ENCODE measurements around the gene LHPP.

The LHPP gene

GRCh38 chr10:124508070-124508667, 46.5 kb downstream of the LHPP start:
- Histone ChIP-seq H3K36me3 (replicated peaks) (no peaks in the 10 kb centered on the region), H3K27me3 (ENCODE audit: low read depth) (no peaks in the 10 kb centered on the region), H3K4me1 (no peaks in the 10 kb centered on the region), H3K4me3 (no peak overlapping the region), H3K9me3 (no peaks in the 10 kb centered on the region)
- in situ Hi-C loops (cut with MboI; ENCODE audit: low sequenced_read_pairs) = no loop called here
- DNase-seq (ENCODE audit: low spot score in 2 of 2) = no peak

GRCh38 chr10:124508907-124509454, 47.4 kb downstream of the LHPP start:
- no peak for DNase-seq (ENCODE audit: low spot score in 2 of 2)
- H3K9me3 ChIP-seq = no peaks in the 10 kb centered on the region
- no peaks in the 10 kb centered on the region for H3K4me1 ChIP-seq
- H3K36me3 ChIP-seq (replicated peaks) = no peaks in the 10 kb centered on the region
- H3K4me3 ChIP-seq = no peak overlapping the region
- in situ Hi-C loops (cut with MboI; ENCODE audit: low sequenced_read_pairs) = no loop called here
- no peaks in the 10 kb centered on the region for H3K27me3 ChIP-seq (ENCODE audit: low read depth)

GRCh38 chr10:124509880-124510632, 48.4 kb downstream of the LHPP start:
- H3K27me3 ChIP-seq (ENCODE audit: low read depth) = no peaks in the 10 kb centered on the region
- no peaks in the 10 kb centered on the region for H3K36me3 ChIP-seq (replicated peaks)
- no peaks in the 10 kb centered on the region for H3K4me1 ChIP-seq
- no peak for DNase-seq (ENCODE audit: low spot score in 2 of 2)
- H3K9me3 ChIP-seq = no peaks in the 10 kb centered on the region
- no peak overlapping the region for H3K4me3 ChIP-seq
- in situ Hi-C loops (cut with MboI; ENCODE audit: low sequenced_read_pairs) = no loop called here

GRCh38 chr10:124510759-124511158, 49.1 kb downstream of the LHPP start:
- Histone ChIP-seq H3K9me3 (no peaks in the 10 kb centered on the region), H3K4me3 (no peak overlapping the region), H3K4me1 (no peaks in the 10 kb centered on the region), H3K27me3 (ENCODE audit: low read depth) (no peaks in the 10 kb centered on the region), H3K36me3 (replicated peaks) (no peaks in the 10 kb centered on the region)
- in situ Hi-C loops (cut with MboI; ENCODE audit: low sequenced_read_pairs) = no loop called here
- no peak for DNase-seq (ENCODE audit: low spot score in 2 of 2)

DNA sequence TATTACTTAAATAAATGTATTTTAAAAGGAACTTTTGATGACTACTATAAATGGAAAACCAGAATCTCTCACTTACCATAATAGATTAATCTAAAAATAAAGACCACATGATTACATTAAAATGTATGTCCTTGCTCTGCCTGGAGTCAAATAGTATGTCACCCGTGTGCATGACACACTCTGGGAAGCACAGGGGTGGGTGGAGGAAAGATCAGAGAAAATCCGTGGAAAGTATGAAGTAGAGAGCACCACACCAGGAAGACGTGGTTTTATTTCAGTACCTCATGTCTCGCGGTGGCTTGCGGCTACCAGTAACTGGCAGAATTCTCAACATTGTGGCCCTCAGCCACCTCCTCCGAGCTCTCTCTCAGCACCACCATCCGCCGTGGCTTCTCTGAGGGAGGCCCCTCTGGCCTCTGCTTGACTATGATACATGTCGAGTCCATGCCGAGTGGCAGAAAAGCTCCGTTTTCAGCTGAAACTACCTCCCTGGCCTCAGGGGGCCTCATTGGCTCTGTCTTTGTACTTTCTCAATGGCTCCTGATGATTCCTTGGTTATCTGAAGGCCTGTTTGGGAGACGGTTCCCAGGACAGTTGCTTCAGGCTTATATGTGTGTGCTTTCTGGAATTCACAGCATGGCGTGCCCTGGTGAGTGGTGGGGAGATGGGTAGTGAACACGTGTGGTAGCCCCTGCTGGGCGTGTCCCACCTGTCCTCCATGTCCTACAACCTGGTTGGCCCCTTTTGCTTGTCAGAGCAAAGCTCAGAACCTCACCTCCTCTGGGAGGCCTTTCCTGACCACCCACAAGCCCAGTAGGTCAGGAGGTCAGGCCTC, 49.8 kb downstream of the LHPP start:
- DNase-seq (ENCODE audit: low spot score in 2 of 2) = no peak
- Histone ChIP-seq H3K4me3 (no peak overlapping the region), H3K27me3 (ENCODE audit: low read depth) (no peaks in the 10 kb centered on the region), H3K36me3 (replicated peaks) (no peaks in the 10 kb centered on the region), H3K4me1 (no peaks in the 10 kb centered on the region), H3K9me3 (no peaks in the 10 kb centered on the region)
- in situ Hi-C loops (cut with MboI; ENCODE audit: low sequenced_read_pairs) = no loop called here

- Histone ChIP-seq H3K4me3 (no peak overlapping the region), H3K4me1 (no peaks in the 10 kb centered on the region), H3K9me3 (no peaks in the 10 kb centered on the region), H3K36me3 (replicated peaks) (no peaks in the 10 kb centered on the region), H3K27me3 (ENCODE audit: low read depth) (no peaks in the 10 kb centered on the region)
- DNase-seq (ENCODE audit: low spot score in 2 of 2) = no peak
- in situ Hi-C loops (cut with MboI; ENCODE audit: low sequenced_read_pairs) = no loop called here
These were observed 50.4 kb downstream of the LHPP start for GRCh38 chr10:124512040-124512428.

DNA sequence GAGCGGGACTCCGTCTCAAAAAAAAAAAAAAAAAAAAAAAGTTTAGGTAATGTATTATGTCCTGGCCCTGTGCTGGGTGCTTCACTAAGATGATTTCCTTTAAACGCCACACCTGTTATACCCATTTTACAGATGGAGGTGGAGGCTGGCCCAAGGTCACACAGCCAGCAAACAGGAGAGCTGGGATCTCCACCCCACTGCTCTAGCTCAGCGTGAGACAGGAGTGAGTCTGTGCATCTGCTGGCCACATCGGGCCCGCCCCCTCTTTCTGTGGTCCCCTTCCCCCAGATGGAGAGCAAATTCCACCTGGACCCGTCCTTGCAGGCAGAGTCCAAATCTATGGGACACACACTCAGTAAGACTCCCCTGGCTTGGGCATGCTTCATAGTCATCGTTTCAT, 51.0 kb downstream of the LHPP start:
- H3K27me3 ChIP-seq (ENCODE audit: low read depth) = no peaks in the 10 kb centered on the region
- H3K4me1 ChIP-seq = no peaks in the 10 kb centered on the region
- no peaks in the 10 kb centered on the region for H3K36me3 ChIP-seq (replicated peaks)
- no peak for DNase-seq (ENCODE audit: low spot score in 2 of 2)
- H3K4me3 ChIP-seq = no peak overlapping the region
- in situ Hi-C loops (cut with MboI; ENCODE audit: low sequenced_read_pairs) = no loop called here
- no peaks in the 10 kb centered on the region for H3K9me3 ChIP-seq

GRCh38 chr10:124515244-124515970, 53.8 kb downstream of the LHPP start:
- DNase-seq (ENCODE audit: low spot score in 2 of 2) = no peak
- H3K36me3 ChIP-seq (replicated peaks) = no peaks in the 10 kb centered on the region
- H3K4me3 ChIP-seq = no peak overlapping the region
- in situ Hi-C loops (cut with MboI; ENCODE audit: low sequenced_read_pairs) = no loop called here
- no peaks in the 10 kb centered on the region for H3K9me3 ChIP-seq
- no peaks in the 10 kb centered on the region for H3K27me3 ChIP-seq (ENCODE audit: low read depth)
- no peaks in the 10 kb centered on the region for H3K4me1 ChIP-seq

DNA sequence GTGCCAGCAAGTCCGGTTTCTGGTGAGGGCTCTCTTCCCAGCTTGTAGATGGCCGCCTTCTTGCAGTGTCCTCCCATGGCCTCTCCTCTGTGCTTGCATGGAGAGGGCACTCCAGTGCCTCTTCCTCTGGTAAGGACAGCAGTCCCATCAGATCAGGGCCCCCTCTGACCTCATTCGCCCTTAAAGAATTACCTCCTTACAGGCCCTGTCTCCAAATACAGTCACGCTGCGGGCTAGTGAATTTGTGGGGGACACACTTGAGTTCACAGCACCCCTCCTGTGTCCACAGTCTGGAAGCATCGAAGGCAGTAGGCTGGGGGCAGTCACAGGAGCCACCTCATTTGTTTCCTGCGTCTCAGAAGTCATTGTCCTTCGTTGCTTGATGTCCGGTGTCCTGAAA, 54.6 kb downstream of the LHPP start:
- no peaks in the 10 kb centered on the region for H3K4me1 ChIP-seq
- H3K36me3 ChIP-seq (replicated peaks) = no peaks in the 10 kb centered on the region
- in situ Hi-C loops (cut with MboI; ENCODE audit: low sequenced_read_pairs) = no loop called here
- H3K4me3 ChIP-seq = no peak overlapping the region
- no peak for DNase-seq (ENCODE audit: low spot score in 2 of 2)
- no peaks in the 10 kb centered on the region for H3K27me3 ChIP-seq (ENCODE audit: low read depth)
- H3K9me3 ChIP-seq = no peaks in the 10 kb centered on the region

DNA sequence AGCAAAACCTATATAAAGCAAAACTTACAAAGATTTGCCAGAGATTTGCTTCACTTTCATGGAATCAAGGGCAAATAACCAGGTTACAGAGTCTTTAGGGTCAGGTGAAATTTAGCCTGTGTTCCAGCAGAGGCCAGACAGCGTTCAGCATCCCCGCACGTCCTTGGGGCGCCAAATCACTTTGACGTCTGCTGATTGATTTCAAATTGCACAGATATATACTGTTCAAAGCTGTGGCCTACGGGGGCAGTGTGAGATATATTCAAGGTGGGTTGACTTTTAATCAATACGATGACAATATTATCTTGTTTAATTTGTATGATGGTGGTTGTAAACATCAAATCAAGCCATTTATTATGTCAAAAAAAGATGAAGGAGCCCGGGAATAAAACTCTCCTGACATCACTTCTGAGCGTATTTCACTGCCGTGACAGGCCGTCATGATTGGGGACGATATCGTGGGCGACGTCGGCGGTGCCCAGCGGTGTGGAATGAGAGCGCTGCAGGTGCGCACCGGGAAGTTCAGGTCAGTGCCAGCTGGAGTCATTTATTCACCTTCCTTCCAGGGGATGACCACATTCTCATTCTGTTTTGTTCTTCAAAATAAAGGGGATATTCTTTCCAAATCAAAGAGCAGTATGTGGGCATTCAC, 55.2 kb downstream of the LHPP start:
- no peaks in the 10 kb centered on the region for H3K36me3 ChIP-seq (replicated peaks)
- no peaks in the 10 kb centered on the region for H3K9me3 ChIP-seq
- DNase-seq (ENCODE audit: low spot score in 2 of 2) = no peak
- no peak overlapping the region for H3K4me3 ChIP-seq
- H3K27me3 ChIP-seq (ENCODE audit: low read depth) = no peaks in the 10 kb centered on the region
- H3K4me1 ChIP-seq = no peaks in the 10 kb centered on the region
- in situ Hi-C loops (cut with MboI; ENCODE audit: low sequenced_read_pairs) = no loop called here

DNA sequence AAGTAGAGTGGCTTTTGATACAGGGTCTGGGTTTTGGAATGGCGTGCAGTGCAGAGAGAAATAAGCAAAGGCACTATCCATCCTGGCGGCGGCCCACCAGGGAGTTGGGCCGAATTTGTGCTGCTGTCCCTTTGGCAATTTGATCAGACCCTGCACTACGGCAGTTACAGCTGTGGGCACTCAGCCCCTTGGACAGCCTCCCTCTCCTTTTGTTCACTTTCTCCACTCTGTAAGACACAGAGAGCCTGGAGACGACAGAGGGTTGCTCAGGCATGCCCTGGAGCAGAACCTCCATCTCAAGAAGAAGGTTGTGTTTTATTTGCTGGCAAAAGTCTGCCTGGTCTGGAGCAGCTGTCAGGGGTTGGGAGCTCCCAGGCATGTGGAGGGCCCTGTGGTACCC, 55.8 kb downstream of the LHPP start:
- no peak for DNase-seq (ENCODE audit: low spot score in 2 of 2)
- Histone ChIP-seq H3K9me3 (no peaks in the 10 kb centered on the region), H3K36me3 (replicated peaks) (no peaks in the 10 kb centered on the region), H3K4me1 (no peaks in the 10 kb centered on the region), H3K27me3 (ENCODE audit: low read depth) (no peaks in the 10 kb centered on the region), H3K4me3 (no peak overlapping the region)
- in situ Hi-C loops (cut with MboI; ENCODE audit: low sequenced_read_pairs) = no loop called here

- Histone ChIP-seq H3K27me3 (ENCODE audit: low read depth) (no peaks in the 10 kb centered on the region), H3K9me3 (no peaks in the 10 kb centered on the region), H3K4me3 (no peak overlapping the region), H3K36me3 (replicated peaks) (no peaks in the 10 kb centered on the region), H3K4me1 (no peaks in the 10 kb centered on the region)
- in situ Hi-C loops (cut with MboI; ENCODE audit: low sequenced_read_pairs) = no loop called here
- no peak for DNase-seq (ENCODE audit: low spot score in 2 of 2)
These were observed 56.3 kb downstream of the LHPP start for GRCh38 chr10:124517931-124518330.

DNA sequence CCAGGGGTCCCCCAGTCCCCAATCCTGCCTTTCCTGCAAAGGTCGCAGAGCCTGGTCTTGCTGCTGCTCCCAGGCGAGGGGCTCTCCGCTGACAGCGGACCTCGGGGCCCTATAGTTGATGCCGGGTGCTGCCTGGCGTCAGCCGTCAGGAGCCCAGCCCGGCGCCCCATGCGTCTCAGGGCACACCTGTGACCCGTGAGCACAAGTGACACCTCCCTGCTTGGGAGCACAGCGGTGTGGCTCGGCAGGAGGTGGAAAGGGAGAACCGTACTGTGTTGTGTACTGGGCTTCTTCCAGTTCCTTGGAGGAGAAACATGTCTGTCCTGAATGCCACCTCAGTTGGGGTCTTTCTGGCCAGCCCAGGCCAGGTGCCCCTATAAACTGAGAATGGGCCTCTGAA, 56.7 kb downstream of the LHPP start:
- no peak for DNase-seq (ENCODE audit: low spot score in 2 of 2)
- in situ Hi-C loops (cut with MboI; ENCODE audit: low sequenced_read_pairs) = no loop called here

More for the DNA sequence above, 56.7 kb downstream of the LHPP start:
- Histone ChIP-seq H3K36me3 (replicated peaks) (no peaks in the 10 kb centered on the region), H3K27me3 (ENCODE audit: low read depth) (no peaks in the 10 kb centered on the region), H3K4me3 (no peak overlapping the region), H3K4me1 (no peaks in the 10 kb centered on the region), H3K9me3 (no peaks in the 10 kb centered on the region)
